GM21737 (cell line): ENCODE measurements around the gene ZC3H7A.
"Not testable (repeated sequence)": the region's sequence is repeated elsewhere in the genome, so short reads cannot be mapped to it uniquely, and the experiment has no call there.

Source experiments
- ATAC-seq: cut with Tn5 transposase; IDR thresholded peaks from one replicate; pipeline ENCODE4 v1.9.1; 2021; ENCODE audit warnings: mild to moderate bottlenecking, moderate library complexity; ENCODE audit not compliant: unreplicated experiment

Gene ZC3H7A

DNA sequence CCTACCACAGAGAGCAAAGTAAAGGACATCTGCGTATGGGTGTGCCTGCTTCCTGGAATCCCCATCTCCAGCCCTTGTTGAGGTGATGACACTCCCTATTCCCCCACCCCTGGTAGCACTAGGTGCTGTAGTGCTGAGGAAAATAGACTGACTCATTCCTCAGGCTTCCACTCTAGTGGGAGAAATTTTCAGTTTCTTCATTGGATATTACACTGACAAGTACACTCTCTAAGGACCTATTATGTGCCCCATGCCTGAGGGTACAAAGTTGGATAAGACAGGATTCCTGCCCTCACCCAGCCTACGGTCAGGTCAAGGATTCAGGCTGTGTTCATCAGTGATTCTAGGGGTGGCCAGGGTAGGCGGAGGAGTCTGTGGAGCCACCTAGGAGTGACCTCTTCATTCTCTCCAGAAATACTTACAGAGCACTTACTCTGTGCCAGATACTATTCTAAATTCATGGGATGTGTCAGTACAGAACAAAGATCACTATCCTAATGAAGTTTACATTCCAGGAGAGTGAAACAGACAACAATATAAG lies 4.5 kb upstream of the ZC3H7A start:
- ATAC-seq: no peak

- ATAC-seq: no peak
Measured at GRCh38 chr16:11800382-11800718, 3.3 kb upstream of the ZC3H7A start.

DNA sequence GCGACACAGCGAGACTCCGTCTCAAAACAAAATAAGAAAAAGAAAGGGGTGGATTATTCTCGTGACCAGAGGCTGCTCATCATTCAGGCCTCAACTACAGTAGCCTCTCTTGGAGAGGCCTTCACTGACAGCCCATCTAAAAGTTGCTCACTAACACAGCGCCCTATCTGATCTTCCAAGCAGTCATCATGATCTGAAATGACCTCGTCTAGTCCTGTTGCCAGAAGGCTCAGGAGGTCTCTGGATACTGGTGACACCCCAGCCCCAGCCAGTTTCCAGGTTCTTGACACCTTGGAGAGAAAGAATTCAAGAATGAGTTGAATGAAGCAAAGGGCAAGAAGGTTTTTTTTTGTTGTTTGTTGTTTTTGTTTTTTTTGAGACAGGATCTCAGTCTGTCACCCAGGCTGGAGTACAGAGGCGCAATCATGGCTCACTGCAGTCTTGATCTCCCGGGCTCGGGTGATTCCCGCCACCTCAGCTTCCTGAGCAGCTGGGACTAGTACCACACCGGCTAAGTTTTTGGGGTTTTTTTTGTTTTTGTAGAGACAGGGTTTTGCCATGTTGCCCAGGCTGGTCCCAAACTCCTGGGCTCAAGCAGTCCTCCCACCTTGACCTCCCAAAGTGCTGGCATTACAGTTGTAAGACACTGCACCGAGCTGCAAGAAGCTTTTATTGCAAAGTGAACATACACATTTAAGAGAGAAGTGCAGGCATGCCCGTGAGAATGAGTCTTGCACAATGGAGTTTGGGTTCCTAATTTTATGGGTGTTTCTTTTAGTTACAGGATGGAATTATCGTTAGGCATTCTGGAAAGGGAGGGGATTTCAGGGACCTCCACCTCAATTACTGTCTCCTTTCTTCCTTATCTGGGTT lies 2.7 kb upstream of the ZC3H7A start:
- no peak for ATAC-seq

- no peak for ATAC-seq
Measured at GRCh38 chr16:11799017-11799381, 1.9 kb upstream of the ZC3H7A start.

DNA sequence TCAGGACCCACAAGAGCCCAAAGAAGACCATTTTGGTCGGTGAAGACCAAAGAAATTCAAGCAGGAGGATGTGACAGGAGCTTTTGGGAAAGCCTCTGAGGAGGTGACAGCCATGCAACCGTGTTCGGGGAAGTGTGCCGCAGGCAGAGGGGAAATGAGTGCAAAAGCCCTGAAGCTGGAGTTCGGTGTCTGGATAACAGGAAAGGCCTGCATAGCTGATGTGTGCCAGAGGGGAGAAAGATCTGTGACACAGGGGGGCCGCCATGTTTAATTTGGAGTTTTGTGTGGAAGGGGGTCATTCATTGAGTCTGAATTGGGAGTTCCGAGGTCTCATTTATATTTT lies 870 bp upstream of the ZC3H7A start:
- no peak for ATAC-seq

- peak; percentile 4 for ATAC-seq
Measured at GRCh38 chr16:11796227-11797165, 562 bp downstream of the ZC3H7A start.

DNA sequence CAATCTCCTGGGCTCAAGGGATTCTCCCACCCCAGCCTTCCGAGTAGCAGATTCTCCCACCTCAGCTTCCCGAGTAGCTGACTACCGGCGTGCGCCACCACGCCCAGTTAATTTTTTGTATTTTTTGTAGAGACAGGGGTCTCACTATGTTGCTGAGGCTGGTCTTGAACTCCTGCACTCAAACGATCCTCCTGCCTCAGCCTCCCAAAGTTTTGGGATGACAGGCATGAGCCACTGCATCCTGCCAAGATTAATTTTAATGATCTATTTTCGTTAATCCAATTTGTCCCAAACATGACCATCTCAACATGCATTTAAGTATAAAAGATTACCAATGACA lies 1.2 kb downstream of the ZC3H7A start:
- no peak for ATAC-seq

DNA sequence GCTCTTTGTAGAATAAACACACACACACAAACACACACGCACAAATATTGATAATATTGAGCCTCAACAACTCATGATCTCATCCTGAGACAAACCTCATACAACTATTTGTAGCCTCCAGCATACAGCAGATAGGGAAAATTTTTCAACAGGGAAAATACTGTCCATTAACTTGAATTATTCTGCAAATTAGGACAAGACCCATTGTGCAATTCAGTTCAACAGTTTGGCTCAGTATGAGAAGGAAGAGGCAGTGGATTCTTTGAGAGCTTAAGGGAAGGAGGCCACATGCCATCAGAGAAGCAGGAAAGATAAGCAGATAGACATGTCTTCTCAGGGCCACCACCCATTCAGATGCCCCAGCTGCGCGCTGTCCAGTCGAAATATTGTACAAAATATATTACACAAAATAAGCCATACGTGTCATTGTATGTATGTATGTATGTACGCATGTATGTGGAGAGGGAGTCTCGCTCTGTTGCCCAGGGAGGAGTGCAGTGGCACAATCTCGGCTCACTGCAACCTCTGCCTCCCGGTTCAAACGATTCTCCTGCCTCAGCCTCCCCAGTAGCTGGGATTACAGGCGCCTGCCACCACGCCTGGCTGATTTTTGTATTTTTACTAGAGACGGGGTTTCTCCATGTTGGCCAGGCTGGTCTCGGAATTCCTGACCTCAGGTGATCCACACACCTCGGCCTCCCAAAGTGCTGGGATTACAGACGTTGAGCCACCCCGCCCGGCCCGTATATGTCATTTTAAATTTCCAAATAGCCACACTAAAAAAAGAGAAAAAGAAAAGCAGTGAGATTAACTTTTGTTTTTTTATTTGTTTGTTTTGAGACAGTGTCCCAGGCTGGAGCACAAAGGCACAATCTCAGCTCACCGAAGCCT lies 1.8 kb downstream of the ZC3H7A start:
- ATAC-seq: no peak

DNA sequence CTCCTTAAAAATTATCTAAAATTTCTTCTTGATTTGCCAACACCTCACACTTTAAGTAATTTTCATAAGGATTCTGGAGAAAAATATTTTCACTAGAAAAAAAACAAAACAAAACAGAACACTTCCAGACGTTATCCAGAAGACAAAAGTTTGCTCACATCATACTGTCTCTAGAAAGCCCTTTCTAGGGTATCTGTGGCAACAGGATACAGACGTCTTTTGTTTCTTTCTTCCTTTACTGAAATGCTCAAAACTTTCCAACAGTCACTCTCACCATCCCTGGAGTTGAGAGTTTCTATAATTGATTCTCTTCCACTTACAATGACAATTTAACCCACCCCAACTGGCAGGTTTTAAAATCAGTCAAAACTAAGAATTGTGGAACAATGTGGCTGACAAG lies 2.6 kb downstream of the ZC3H7A start:
- no peak for ATAC-seq

- ATAC-seq: no peak
Measured at GRCh38 chr16:11793840-11794239, 3.2 kb downstream of the ZC3H7A start.

DNA sequence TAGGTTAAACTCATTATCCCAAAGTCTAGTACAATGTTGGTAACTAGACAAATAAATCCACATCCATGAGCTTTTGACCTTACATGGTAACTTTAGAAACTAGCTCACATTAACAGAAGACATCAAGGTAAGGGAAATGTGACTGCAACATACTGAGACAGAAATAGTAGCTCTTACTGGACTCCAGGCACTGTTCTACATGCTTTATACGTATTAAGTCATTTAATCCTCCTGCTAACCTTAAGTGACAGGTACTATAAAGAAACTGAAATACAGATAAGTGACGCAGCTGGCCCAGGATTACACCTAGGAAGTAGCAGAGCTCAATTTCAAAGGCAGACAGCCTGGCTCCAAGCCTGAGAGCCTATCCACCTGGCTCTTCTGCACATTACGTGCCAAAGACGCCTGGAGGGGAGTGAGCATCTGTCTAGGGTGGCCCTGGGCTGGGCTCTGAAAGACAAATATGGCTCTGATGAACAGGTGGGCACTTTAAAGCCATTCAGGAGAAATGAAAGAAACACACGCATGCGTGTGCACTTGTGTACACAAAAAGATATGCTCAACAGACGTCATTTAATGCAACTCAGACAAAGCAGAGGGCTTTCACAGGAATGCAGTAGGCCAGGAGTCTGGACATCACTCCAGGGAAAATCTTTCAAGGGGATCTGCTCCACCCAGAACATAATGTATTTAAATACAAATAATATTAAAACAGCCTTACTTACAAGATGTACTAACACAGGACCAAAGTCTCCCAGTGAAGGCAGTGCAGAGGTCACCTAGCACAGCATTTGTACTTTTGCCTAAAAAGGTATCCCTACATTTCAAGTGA lies 4.4 kb downstream of the ZC3H7A start:
- no peak for ATAC-seq

- no peak for ATAC-seq
Measured at GRCh38 chr16:11791144-11791828, 5.8 kb downstream of the ZC3H7A start.

DNA sequence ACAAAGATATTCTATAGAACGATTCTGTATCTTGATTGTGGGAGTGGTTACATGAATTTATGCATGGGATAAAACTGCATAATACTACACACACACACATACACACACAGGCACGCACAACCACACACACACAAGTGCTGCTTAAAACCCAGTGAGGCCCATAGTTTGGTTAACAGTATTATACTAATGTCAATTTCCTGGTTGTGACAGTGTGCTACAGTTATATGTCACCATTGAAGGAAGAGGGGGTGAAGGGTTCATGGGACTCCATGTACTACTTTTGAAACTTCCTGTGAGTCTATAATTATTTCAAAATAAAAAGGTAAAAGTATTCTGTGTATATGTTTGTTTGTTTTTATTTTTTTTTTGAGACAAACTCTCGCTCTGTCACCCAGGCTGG lies 8.1 kb downstream of the ZC3H7A start:
- no peak for ATAC-seq

GRCh38 chr16:11784980-11785599 lies 12.0 kb downstream of the ZC3H7A start:
- not testable (repeated sequence) for ATAC-seq

- not testable (repeated sequence) for ATAC-seq
Measured at GRCh38 chr16:11784381-11784780, 12.7 kb downstream of the ZC3H7A start.

GRCh38 chr16:11784038-11784369 lies 13.1 kb downstream of the ZC3H7A start:
- no peak for ATAC-seq

DNA sequence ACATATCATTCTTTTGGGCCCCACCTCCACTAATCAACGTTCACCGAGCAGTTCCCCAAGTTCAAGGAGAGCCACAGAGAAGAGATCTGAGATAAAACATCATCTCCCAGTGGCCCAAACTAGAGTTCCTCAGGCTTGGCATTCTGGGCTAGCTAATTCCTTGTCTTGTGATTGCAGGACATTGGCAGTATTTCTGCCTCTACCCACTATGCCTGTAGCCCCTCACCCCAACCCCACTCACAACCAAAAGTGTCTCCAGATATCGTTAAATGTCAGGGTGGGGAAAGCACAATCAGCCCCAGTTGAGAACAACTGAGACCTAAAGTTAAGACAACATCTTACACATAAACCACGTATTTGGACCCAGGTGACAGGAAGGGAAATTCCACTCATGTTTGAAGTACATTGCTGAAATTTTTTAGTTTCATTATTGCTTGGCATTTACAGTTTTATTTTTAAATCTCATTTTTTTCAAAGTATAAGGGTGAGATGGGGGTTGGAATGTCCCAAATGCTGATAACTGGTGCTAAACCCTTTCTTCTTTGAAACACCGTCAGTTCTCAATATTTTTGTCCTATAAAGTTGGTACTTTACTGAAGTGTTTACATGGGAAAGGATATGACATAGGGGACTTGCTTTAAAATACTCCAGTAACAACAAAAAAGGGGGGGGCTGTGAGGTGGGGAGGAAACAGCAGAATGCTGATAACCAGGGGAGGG lies 13.6 kb downstream of the ZC3H7A start:
- peak; percentile 52 for ATAC-seq

- no peak for ATAC-seq
Measured at GRCh38 chr16:11781773-11782172, 15.3 kb downstream of the ZC3H7A start.
